GM19035 (cell line): ENCODE results near the gene SPDYE16.
"Not testable (repeated sequence)": the region's sequence is repeated elsewhere in the genome, so short reads cannot be mapped to it uniquely, and the experiment has no call there.

ENCODE experiments used
- ATAC-seq: cut with Tn5 transposase; IDR thresholded peaks from one replicate; pipeline ENCODE4 v1.9.1; 2021; ENCODE audit not compliant: unreplicated experiment

The SPDYE16 gene, protein sequence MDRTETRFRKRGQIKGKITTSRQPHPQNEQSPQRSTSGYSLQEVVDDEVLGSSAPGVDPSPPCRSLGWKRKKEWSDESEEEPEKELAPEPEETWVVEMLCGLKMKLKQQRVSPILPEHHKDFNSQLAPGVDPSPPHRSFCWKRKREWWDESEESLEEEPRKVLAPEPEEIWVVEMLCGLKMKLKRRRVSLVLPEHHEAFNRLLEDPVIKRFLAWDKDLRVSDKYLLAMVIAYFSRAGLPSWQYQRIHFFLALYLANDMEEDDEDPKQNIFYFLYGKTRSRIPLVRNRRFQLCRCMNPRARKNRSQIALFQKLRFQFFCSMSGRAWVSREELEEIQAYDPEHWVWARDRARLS

DNA sequence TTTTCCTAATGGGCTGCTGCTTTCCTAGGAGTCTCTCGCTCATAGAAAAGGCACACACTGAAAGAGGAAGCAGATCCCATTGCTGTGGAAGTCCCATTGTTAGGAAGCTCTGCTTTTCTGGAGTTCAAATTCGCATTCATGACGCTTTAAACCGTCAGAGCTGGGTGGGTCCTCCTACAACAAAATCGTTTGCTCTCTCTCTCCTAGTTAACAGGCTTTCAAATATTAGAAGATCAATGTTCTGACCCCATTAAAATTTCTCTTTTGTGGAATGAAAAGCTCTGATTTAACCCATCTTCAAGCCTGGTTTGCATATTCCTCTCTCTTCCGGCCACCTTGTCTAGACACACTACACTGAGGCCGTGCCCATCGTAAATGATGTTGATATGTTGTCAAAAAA is at the start of gene SPDYE16:
Gene SPDYE16, minus strand, starts transcription at position 101 of the 400 bp plus-strand sequence. CDS start 1,838 bp downstream, outside the sequence.
- not testable (repeated sequence) for ATAC-seq

DNA sequence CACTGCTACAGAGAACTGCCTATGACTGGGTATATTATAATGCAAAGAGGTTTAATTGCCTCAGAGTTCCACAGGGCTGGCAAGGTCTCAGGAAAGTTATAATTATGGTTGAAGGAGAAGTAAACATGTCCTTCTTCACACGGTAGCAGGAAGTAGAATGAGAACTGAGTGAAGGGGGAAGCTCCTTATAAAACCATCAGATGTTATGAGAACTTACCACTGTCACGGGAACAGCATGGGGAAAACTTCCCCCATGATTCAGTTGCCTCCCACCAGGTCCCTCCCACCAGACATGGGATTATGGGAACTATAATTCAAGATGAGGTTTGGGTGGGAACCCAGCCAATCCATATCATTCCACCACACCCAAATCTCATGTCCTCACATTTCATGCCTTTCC is 49.6 kb upstream of the SPDYE16 start:
- not testable (repeated sequence) for ATAC-seq

DNA sequence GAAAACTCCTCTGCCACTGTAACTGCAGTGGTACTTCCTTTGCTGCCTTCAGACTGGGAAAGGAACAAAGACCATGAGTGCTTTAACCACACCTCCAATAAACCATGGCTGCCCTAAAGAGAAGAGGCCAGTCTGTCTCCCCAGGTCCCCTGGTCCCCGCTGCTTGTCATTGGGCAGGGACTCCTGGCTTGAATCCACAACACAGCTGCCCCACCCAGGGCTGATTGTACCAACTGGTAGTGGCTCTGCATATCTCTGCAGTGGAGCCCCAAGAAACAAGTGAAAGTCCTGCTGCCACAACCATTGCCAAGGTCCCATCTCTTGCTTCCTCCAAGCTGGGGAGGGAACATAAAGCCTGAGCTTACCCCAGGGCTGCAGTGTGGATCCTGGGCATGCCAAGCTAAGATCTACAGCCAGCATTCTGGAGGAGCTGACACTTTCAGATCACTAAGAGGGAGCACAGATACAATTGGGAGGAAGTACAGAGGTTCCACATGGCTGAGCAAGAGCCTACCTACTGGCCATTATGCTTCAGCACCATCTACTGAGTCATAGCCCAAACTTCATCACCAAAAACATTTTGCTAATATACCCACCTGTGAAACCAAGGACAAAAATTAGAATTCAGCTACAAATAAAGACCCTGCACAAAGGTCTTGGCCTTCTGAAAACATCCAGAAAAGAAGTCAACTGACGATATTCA is 48.7 kb upstream of the SPDYE16 start:
- peak; percentile 73 for ATAC-seq

DNA sequence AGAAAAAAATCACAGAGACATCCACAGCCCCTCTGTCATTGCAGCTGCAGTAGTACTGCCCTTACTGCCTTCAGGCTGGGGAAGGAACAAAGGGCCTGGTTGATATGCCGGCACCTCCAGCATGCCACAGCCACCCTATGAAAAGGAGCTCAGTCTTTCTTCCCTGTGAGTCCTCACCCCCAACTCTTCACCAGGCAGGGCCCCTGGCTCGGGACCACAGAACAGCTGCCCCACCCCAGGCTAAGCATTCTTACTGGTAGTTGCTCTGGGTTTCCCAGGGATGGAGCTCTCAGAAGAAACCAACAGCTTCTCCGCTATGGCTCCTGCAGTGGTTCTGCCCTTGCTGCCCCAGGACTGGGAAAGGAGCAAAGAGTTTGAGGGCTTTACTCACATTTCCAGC is 47.9 kb upstream of the SPDYE16 start:
- not testable (repeated sequence) for ATAC-seq

DNA sequence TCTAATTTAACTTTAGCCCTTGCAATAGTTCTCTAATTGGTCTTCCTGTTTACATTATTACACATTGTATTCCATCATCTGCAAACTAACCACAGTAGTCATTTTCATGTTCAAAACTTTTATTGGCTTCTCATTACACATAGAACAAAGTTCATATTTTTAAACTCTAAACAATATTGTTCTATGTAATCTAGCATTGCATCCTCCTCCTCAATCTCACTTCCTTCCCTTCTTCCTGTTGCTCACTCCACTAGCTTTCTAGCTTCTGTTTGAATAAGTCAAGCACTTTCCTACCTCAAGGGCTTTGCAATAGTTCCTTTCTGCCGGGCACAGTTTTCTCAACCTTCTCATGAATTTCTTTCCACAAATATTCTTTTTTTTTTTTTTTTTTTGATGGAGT is 45.5 kb upstream of the SPDYE16 start:
- not testable (repeated sequence) for ATAC-seq

DNA sequence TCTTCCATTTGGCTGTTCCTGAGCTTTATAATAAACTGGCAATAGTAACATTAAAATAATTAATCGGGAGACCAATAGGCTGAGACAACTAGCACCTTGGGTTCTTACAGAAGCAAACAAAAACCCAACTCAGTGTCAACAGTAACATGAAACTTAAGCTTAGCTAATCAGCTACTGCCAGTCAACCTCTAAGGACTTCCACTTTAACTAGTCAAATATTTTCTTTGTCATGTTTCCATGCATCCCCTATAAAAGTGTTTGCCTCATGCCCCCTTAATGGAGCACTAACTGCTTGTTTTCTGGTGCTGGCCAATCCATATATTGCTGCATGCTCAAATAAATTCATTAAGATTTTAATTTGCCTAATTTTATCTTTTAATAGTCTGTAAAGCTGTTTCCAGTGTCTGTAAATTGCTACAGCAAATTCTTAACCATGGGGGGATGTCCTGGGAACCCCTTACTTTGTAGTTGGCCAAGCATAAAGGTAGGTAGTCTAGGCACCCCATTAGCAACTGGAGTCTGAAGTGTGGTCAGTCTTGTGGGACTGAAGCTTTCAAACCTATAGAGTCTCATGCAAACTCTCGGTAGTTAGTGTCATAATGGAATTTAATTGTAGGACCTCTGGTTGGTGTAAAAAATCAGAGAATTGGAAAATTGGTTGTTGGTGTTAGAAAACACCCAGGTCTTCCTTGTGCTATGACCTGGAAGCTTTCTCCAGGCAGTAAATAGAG is 43.7 kb upstream of the SPDYE16 start:
- ATAC-seq = not testable (repeated sequence)

DNA sequence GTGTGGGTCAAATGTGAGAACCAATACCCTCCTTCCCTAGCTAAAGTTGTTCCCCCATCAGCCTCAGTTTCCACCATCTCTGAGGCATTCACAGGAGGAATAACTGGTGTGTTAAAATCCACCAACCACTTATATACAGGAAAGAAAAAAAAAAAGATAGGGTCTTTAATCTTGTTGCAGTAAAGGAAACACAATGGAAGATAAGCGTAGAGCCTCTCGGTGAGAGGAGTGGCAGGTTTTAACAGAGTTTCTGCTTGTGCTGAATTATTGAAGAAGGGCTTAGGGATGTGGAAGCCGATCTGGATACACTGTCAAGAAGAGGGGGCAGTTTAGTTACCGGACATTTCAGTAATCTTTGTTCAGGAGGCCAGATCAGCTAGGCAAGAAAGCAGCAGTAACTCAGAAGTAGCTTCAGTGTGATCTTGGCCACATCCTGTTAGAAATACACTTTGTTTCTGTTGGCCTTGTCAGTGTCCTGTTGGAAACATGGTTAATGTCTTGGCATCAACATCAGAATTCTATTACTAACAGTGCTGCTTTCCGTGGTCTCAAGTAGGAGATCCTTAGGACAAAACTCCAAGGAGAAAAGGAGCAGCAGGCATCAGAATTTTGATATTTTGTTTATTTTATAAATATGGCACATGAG is 40.7 kb upstream of the SPDYE16 start:
- ATAC-seq = not testable (repeated sequence)

DNA sequence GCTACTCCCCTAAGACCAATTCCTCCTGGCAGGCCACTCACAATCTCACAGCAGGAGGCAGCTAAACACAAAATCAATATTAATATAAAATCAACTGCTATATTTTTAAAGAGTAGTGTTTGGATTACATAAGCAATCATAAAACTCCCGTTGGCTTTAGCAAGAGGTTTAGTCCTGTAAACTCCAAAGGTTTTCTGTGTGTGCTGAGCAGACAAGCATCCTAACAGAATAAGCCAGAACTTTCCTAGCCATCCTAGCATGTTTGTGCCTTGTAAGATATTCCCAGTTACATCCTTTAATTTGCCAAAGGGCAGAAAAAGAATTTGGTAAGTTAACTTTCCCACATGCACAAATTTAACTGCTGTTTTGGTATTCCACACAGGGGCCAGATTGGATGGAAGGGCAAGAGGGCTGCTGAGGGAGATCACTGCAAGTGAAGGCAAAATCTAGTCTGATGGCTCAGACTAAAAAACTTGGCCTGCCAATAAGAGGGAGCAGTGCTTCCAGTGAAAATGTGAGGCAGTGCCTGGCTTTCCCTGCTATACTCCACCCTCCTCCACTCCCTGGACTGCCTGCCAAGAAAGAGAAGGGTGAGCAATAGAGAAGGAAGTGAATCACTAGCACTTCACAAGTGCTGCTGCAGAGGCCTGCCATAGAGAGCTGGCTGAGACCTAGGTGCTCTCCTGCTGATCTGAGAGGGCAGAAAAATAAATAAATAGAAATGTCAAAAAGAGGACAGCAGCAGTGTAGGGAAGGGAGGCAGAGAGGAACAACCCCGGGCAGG is 39.9 kb upstream of the SPDYE16 start:
- ATAC-seq = not testable (repeated sequence)

DNA sequence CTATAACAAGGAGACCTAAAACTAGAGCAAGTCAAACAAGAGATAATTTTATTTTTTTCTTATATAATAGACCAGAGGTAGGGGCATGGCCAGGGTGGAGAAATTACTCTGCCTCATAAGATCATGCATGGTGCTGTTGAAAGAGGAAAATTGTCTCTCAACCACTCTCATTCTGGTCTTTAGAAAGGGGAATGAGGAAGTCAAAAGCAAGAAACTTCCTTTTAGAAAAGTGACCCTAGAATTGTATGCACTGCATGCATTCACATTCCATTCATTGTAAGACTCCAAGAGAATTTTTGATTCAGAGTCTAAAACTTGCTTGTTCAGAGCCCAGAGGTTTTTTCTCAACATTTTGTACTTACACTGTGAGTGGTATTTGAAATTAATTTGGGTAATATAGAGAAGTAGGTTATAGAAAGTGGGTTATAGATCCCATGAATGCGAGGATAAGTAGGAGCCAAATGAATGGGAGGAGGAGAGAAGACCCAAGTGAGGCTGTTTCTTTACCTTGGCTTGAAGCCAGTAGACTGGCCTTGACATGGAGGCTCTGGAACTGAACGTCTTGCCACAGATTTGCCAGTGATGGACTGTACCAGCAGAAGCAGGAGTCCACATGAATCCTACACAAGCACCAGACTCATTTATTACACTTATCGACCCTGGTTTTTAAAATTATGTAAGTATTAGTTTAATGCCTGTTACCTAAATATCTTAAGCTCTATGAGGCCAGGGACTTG is 33.0 kb upstream of the SPDYE16 start:
- not testable (repeated sequence) for ATAC-seq

DNA sequence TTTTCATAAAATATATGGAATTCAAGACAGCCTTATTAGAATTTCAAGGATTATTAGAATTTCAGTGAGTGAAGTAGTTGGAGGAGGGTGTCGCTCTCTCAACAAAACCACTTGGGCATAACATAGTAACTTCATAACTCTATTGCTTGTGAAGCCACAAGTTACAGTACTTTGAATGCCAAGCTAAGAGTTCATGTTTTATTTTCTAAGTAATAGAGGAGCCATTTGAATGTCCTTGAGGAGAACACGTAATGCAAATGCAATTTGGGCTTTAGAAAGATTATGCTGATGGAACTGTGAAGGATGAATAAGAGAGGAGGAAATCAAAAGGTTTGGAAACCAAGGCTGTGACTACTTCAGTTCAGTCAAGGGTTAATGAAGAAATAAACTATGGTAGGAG is 32.3 kb upstream of the SPDYE16 start:
- ATAC-seq = not testable (repeated sequence)

DNA sequence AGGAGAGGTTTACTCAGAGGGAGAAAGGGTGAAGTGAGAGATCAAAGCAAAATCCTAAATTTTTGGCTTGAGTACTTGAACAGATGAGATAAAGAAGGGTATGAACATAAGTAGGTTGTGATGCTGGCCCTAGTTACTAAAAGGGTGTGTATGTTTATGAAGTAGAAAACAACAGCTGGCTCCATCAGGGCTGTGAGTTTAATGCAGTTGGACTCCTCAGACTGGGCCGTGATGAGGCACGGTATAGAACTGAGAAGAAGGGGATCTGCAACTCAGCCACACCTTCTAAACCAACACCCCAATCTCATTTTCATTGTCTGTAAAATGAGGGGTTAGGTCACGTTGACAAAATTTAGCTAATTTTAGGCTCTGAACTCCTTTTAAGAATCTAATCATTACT is 29.2 kb upstream of the SPDYE16 start:
- ATAC-seq = not testable (repeated sequence)

DNA sequence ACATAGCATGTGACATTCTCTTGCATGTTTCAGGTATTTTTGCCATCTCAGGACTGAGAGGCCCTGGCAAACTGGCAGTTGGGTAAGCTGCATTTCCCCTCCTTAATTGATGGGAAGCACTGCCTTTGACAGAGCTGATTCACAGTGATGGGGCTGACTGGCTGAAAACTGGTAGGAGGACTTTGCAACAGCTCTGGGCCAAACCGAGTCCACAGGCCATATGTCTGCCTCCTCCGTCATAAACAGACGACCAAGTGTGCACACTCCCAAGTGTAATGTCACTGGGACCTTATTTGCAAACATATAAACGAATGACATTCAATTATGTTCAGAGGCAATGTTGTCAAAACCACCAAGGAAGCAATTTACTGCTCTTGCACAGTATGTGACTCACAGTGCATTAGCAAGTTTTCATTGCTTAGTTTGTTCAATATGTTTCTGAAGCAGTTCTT is 27.3 kb upstream of the SPDYE16 start:
- ATAC-seq = not testable (repeated sequence)

DNA sequence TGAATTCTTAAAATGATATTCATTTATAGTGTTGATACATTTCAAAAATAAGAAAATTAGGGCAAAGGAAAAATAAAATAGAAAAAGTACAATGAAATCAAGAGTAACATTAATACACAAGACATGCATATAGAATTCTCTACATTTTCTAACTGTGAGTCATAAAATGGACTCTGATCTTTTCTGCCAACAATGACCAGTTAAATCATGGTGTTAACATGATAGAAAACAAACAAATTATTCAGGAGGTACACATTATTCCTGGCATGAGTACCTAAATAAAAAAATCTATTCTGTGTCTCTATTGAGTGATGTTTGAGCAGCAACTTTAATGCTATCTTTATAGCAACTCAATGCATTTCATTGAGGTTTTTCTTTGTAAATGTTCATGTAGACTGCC is 25.6 kb upstream of the SPDYE16 start:
- not testable (repeated sequence) for ATAC-seq

DNA sequence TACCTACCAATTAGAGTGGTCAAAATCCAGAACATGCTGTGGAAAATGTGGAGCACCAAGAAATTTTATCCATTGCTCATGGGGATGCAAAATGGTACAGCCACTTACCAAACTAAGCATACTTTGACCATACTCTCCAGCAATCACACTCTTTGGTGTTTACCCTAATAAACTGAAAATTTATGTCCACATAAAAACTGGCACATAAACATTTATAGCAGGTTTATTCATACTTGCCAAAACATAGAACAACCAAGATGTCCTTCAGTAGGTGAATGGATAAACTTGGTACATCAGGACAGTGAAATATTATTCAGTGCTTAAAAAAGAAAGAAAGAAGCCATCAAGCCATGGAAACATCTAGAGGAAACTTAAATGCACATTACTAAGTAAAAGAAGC is 24.7 kb upstream of the SPDYE16 start:
- ATAC-seq = not testable (repeated sequence)

DNA sequence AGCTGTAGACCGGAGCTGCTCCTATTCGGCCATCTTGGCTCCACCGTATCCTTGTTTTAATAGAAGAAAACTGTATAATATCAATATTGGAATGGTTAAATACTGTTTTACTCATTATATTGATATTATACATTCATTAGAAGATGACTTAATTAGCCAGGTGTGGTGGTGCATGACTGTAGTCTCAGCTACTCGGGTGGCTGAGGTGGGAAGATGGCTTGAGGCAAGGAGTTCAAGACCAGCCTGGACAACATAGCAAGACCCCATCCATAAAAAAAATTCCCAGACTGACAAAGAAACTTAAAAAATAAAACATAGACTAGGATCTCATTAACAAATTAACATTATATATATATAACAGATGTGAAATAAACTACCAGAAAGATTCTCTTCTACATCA is 24.2 kb upstream of the SPDYE16 start:
- not testable (repeated sequence) for ATAC-seq

DNA sequence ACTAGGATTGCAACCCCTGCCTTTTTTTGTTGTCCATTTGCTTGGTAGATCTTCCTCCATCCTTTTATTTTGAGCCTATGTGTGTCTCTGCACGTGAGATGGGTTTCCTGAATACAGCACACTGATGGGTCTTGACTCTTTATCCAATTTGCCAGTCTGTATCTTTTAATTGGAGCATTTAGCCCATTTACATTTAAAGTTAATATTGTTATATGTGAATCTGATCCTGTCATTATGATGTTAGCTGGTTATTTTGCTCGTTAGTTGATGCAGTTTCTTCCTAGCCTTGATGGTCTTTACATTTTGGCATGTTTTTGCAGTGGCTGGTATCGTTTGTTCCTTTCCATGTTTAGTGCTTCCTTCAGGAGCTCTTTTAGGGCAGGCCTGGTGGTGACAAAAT is 21.9 kb upstream of the SPDYE16 start:
- not testable (repeated sequence) for ATAC-seq

DNA sequence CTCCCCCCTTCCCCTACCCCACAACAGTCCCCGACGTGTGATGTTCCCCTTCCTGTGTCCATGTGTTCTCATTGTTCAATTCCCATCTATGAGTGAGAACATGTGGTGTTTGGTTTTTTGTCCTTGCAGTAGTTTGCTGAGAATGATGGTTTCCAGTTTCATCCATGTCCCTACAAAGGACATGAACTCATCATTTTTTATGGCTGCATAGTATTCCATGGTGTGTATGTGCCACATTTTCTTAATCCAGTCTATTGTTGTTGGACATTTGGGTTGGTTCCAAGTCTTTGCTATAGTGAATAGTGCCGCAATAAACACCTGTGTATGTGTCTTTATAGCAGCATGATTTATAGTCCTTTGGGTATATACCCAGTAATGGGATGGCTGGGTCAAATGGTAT is 18.2 kb upstream of the SPDYE16 start:
- ATAC-seq = not testable (repeated sequence)

DNA sequence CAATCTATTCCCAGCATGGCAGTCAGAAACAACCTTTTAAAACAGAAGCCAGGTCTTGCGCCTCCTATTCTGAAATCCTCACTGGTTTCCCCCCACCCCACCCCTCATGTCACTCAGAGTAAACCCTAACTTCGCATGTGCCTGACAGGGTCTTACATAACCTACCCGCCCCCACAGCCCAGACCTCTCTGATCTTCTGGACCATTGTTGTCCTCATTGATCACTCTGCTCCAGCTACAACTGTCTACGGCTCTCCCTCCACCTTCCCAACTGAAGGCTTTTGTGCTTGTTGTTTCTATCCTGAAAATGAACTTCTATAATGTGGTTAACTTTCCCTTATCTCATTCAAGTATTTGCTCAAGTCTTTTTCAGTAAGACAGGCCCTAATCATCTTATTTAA is 17.1 kb upstream of the SPDYE16 start:
- not testable (repeated sequence) for ATAC-seq

DNA sequence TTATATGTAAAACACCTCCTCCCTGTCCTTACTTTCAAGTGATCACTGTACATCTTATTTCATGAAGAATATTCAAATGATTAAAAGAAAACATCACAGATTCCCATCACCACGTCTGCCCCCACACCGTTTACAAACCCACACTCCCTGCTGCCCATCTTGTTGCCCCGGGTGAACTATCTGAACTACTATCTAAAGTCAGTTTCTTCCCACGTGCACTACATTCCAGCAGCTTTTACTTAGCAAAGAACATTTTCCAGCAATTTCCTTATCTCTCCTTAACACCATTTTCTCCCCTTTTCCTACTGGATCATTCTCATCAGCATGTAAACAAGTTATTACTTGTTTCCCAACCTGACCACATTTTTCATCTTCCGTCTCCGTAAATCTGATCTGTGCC is 16.6 kb upstream of the SPDYE16 start:
- ATAC-seq = not testable (repeated sequence)
